Spinal cord (tissue), 4 donors: ENCODE measurements around the gene C14orf180. TPM values are rescaled to one million over a fixed set of nuclear protein-coding genes. Genes with fewer than 3 reads are reported as not detected.

Source experiments
- polyA plus RNA-seq, 2 donors: library from polyadenylated mRNA; unstranded; fragments of 120-200 nt; gene quantifications; one replicate each; pipeline ENCODE4 v1.2.1, GENCODE V29; 2013; ENCODE audit not compliant: insufficient read length in 2 of 2
- total RNA-seq, 2 donors: library from RNA; depleted of rRNA in 1 of 2; stranded (reverse); fragments of 120-200 nt in 1 of 2; fragments of >200 nt in 1 of 2; gene quantifications; one replicate each; pipeline versions ENCODE4 v1.2.3 to v1.2.4, GENCODE V29; 2013 to 2014

The C14orf180 gene
- total and polyA plus RNA-seq, 4 donors, result 0.10 to 6.0 (median 0.24) TPM

Other genes starting within 250 kb of the C14orf180 start
- gene TMEM179, start 25.0 kb downstream of the C14orf180 start, total RNA-seq, result 10 to 100 TPM in 1 of 2 donors, 1 to 10 TPM in 1; 9.4 to 20.5 TPM
- gene TMEM179, start 25.0 kb downstream of the C14orf180 start, polyA plus RNA-seq, result 10 to 100 TPM; 57.5 to 65.5 TPM
- gene INF2, start 109.9 kb downstream of the C14orf180 start, total RNA-seq, result 10 to 100 TPM; 22.8 to 43.0 TPM
- gene INF2, start 109.9 kb downstream of the C14orf180 start, polyA plus RNA-seq, result 10 to 100 TPM; 44.9 to 72.8 TPM
- gene ADSS1, start 144.5 kb downstream of the C14orf180 start, total RNA-seq, result 10 to 100 TPM in 1 of 2 donors, 1 to 10 TPM in 1; 5.3 to 20.8 TPM
- gene ADSS1, start 144.5 kb downstream of the C14orf180 start, polyA plus RNA-seq, result 10 to 100 TPM; 12.0 to 16.2 TPM
- 10 to 100 TPM; 30.6 to 83.3 TPM for gene SIVA1, start 173.4 kb downstream of the C14orf180 start, total RNA-seq
- 10 to 100 TPM; 43.9 to 55.4 TPM for gene SIVA1, start 173.4 kb downstream of the C14orf180 start, polyA plus RNA-seq
- gene AKT1, start 216.0 kb downstream of the C14orf180 start, total RNA-seq, result 100 to 1,000 TPM in 1 of 2 donors, 10 to 100 TPM in 1; 60.3 to 143 TPM
- gene AKT1, start 216.0 kb downstream of the C14orf180 start, polyA plus RNA-seq, result 100 to 1,000 TPM; 160 to 174 TPM
- gene ZBTB42, start 221.3 kb downstream of the C14orf180 start, total RNA-seq, result 1 to 10 TPM in 1 of 2 donors, under 1 TPM in 1; 0.99 to 2.3 TPM
- gene ZBTB42, start 221.3 kb downstream of the C14orf180 start, polyA plus RNA-seq, result 1 to 10 TPM; 1.8 to 1.9 TPM